WTC11 (cell line): ENCODE data around the gene ZBTB18. TPM values are rescaled to one million over a fixed set of nuclear protein-coding genes. Genes with fewer than 3 reads are reported as not detected.

Experiments
- ATAC-seq: fragments of 200-7000 bp; cut with Tn5 transposase; 2 replicates; pipeline ENCODE4 v1.10.0; 2021; ENCODE audit warnings: mild to moderate bottlenecking, moderate library complexity
- CTCF ChIA-PET: fragments of 300-600 bp; sonication (Branson Sonifier 250); formaldehyde crosslinking; loops from one replicate; lab custom pipeline; 2021; ENCODE audit warnings: antibody characterized with exemption; lab: Charles Lee
- POLR2A ChIA-PET: fragments of 350-600 bp; sonication (Branson Sonifier 250); formaldehyde crosslinking; loops from one replicate; lab custom pipeline; 2021; ENCODE audit warnings: antibody characterized with exemption; lab: Charles Lee
- DNase-seq: peaks from one replicate; pipeline ENCODE4 v3.0.0; 2021; ENCODE audit warnings: low spot score
- H3K27ac Mint-ChIP-seq: 2 replicates; pipeline ENCODE4 v1.8.0; 2021; ENCODE audit warnings: mixed read lengths
- H3K27me3 Mint-ChIP-seq: 2 replicates; pipeline ENCODE4 v1.8.0; 2021; ENCODE audit warnings: low read depth, mild to moderate bottlenecking, moderate library complexity, mixed read lengths
- H3K36me3 Mint-ChIP-seq: 2 replicates; pipeline ENCODE4 v1.8.0; 2021; ENCODE audit warnings: mixed read lengths
- H3K4me1 Mint-ChIP-seq: 2 replicates; pipeline ENCODE4 v1.8.0; 2022; ENCODE audit warnings: mixed read lengths
- H3K4me3 Mint-ChIP-seq: 2 replicates; pipeline ENCODE4 v1.8.0; 2021; ENCODE audit warnings: mild to moderate bottlenecking, moderate library complexity, mixed read lengths
- H3K9me3 Mint-ChIP-seq: 2 replicates; pipeline ENCODE4 v1.8.0; 2021; ENCODE audit warnings: mixed read lengths
- CREB1 ChIP-seq: sonication (generic); formaldehyde crosslinking; IDR thresholded peaks from 2 replicates; pipeline ENCODE4 v1.8.0; 2023; ENCODE audit warnings: mild to moderate bottlenecking, missing genetic modification reagents
- EMX1 ChIP-seq: fragments of 250-450 bp; sonication (Bioruptor Pico); IDR thresholded peaks from 2 replicates; pipeline ENCODE4 v1.8.0; 2021; ENCODE audit warnings: mild to moderate bottlenecking
- ERG ChIP-seq: fragments of 250-450 bp; sonication (Bioruptor Pico); IDR thresholded peaks from 2 replicates; pipeline ENCODE4 v1.8.0; 2021; ENCODE audit warnings: mild to moderate bottlenecking
- ESRRA ChIP-seq: sonication (generic); formaldehyde crosslinking; IDR thresholded peaks from 2 replicates; pipeline ENCODE4 v1.8.1; 2022; ENCODE audit warnings: mild to moderate bottlenecking, missing genetic modification reagents, borderline replicate concordance
- ETV6 ChIP-seq: sonication (generic); formaldehyde crosslinking; IDR thresholded peaks from 2 replicates; pipeline ENCODE4 v1.8.1; 2022; ENCODE audit warnings: mild to moderate bottlenecking, missing genetic modification reagents
- FOXK1 ChIP-seq: sonication (generic); formaldehyde crosslinking; IDR thresholded peaks from 2 replicates; pipeline ENCODE4 v1.8.0; 2022; ENCODE audit warnings: mild to moderate bottlenecking, moderate library complexity, missing genetic modification reagents
- FOXP1 ChIP-seq: sonication (generic); formaldehyde crosslinking; IDR thresholded peaks from 2 replicates; pipeline ENCODE4 v1.8.0; 2022; ENCODE audit warnings: missing genetic modification reagents, mild to moderate bottlenecking, moderate library complexity, borderline replicate concordance
- GRHL2 ChIP-seq: fragments of 250-450 bp; sonication (Bioruptor Pico); IDR thresholded peaks from 2 replicates; pipeline ENCODE4 v1.8.0; 2022; ENCODE audit warnings: mild to moderate bottlenecking, moderate library complexity; ENCODE audit not compliant: insufficient replicate concordance, severe bottlenecking
- GTF2I ChIP-seq: fragments of 250-450 bp; sonication (Bioruptor Pico); conservative IDR thresholded peaks from 2 replicates; pipeline ENCODE4 v1.4.0; 2021; ENCODE audit warnings: mild to moderate bottlenecking
- KAT7 ChIP-seq: sonication (generic); formaldehyde crosslinking; IDR thresholded peaks from 2 replicates; pipeline ENCODE4 v1.8.1; 2023; ENCODE audit warnings: missing genetic modification reagents, mild to moderate bottlenecking, borderline replicate concordance
- MLX ChIP-seq: sonication (generic); formaldehyde crosslinking; IDR thresholded peaks from 2 replicates; pipeline ENCODE4 v1.8.1; 2023; ENCODE audit warnings: mild to moderate bottlenecking, missing genetic modification reagents, moderate library complexity
- NFATC4 ChIP-seq: fragments of 250-450 bp; sonication (Bioruptor Pico); IDR thresholded peaks from 2 replicates; pipeline ENCODE4 v1.9.0; 2021; ENCODE audit warnings: mild to moderate bottlenecking
- NFE2L1 ChIP-seq: sonication (generic); formaldehyde crosslinking; IDR thresholded peaks from 2 replicates; pipeline ENCODE4 v1.8.1; 2023; ENCODE audit warnings: missing genetic modification reagents
- NR1H2 ChIP-seq: sonication (generic); formaldehyde crosslinking; IDR thresholded peaks from 2 replicates; pipeline ENCODE4 v1.9.0; 2021; ENCODE audit warnings: mild to moderate bottlenecking, moderate library complexity, missing genetic modification reagents
- OVOL2 ChIP-seq: fragments of 250-450 bp; sonication (Bioruptor Pico); IDR thresholded peaks from 2 replicates; pipeline ENCODE4 v1.9.0; 2021; ENCODE audit warnings: mild to moderate bottlenecking, borderline replicate concordance
- SMAD3 ChIP-seq: sonication (generic); formaldehyde crosslinking; IDR thresholded peaks from 2 replicates; pipeline ENCODE4 v1.8.0; 2022; ENCODE audit warnings: missing genetic modification reagents, mild to moderate bottlenecking, borderline replicate concordance
- ZBTB21 ChIP-seq: sonication (generic); formaldehyde crosslinking; IDR thresholded peaks from 2 replicates; pipeline ENCODE4 v1.8.1; 2023; ENCODE audit warnings: mild to moderate bottlenecking, missing genetic modification reagents, borderline replicate concordance
- ZMAT4 ChIP-seq: fragments of 250-450 bp; sonication (Bioruptor Pico); IDR thresholded peaks from 2 replicates; pipeline ENCODE4 v1.9.0; 2021; ENCODE audit warnings: mild to moderate bottlenecking
- ZNF263 ChIP-seq: sonication (generic); formaldehyde crosslinking; IDR thresholded peaks from 2 replicates; pipeline ENCODE4 v1.8.1; 2022; ENCODE audit warnings: low read depth, mild to moderate bottlenecking, moderate library complexity, missing genetic modification reagents
- ZNF317 ChIP-seq: sonication (generic); formaldehyde crosslinking; IDR thresholded peaks from 2 replicates; pipeline ENCODE4 v1.8.1; 2023; ENCODE audit warnings: low read depth, mild to moderate bottlenecking, moderate library complexity, missing genetic modification reagents, borderline replicate concordance
- ZNF423 ChIP-seq: fragments of 250-450 bp; sonication (Bioruptor Pico); IDR thresholded peaks from 2 replicates; pipeline ENCODE4 v2.1.2; 2022; ENCODE audit warnings: mild to moderate bottlenecking, moderate library complexity
- ZNF512 ChIP-seq: sonication (generic); formaldehyde crosslinking; IDR thresholded peaks from 2 replicates; pipeline ENCODE4 v1.8.1; 2022; ENCODE audit warnings: missing genetic modification reagents, borderline replicate concordance
- ZNF532 ChIP-seq: fragments of 250-450 bp; sonication (Bioruptor Pico); IDR thresholded peaks from 2 replicates; pipeline ENCODE4 v1.9.0; 2021; ENCODE audit warnings: mild to moderate bottlenecking, borderline replicate concordance
- ZSCAN18 ChIP-seq: fragments of 250-450 bp; sonication (Bioruptor Pico); IDR thresholded peaks from 2 replicates; pipeline ENCODE4 v2.1.2; 2022; ENCODE audit warnings: mild to moderate bottlenecking, moderate library complexity
- total RNA-seq: library from RNA; stranded (reverse); gene quantifications from 3 replicates; pipeline ENCODE4 v1.2.3, GENCODE V29; 2021

Gene ZBTB18
- total RNA-seq, 1 experiment from 2014 or later: 16.0 TPM

- Mint-ChIP-seq H3K27ac (no peak overlapping the region), H3K4me3 (no peak overlapping the region), H3K27me3 (no peaks in the 10 kb centered on the region), H3K36me3 (no peaks in the 10 kb centered on the region), H3K4me1 (peaks cover 13% of the 10 kb centered on the region), H3K9me3 (no peaks in the 10 kb centered on the region)
- CTCF ChIA-PET: no interaction called here
- DNase-seq (no peak), ATAC-seq (no peak)
- TF ChIP-seq NFATC4: no peak
- TF ChIP-seq KAT7 (CRISPR knock-in tag): no peak
- no peak for TF ChIP-seq EMX1 (CRISPR knock-in tag)
- TF ChIP-seq ZNF512 (CRISPR knock-in tag): no peak
- no peak for TF ChIP-seq ZSCAN18 (CRISPR knock-in tag)
- TF ChIP-seq ZBTB21 (CRISPR knock-in tag): no peak
- no peak for TF ChIP-seq CREB1 (CRISPR knock-in tag)
- no peak for TF ChIP-seq ESRRA (CRISPR knock-in tag)
- TF ChIP-seq GTF2I: no peak
- no peak for TF ChIP-seq ZNF263
- no peak for TF ChIP-seq MLX (CRISPR knock-in tag)
- no peak for TF ChIP-seq ETV6 (CRISPR knock-in tag)
- POLR2A ChIA-PET: no interaction called here
These were observed 13.8 kb upstream of the ZBTB18 start for GRCh38 chr1:244037252-244037651.

- DNase-seq (no peak), ATAC-seq (no peak)
- Mint-ChIP-seq H3K4me3 (no peak overlapping the region), H3K36me3 (no peaks in the 10 kb centered on the region), H3K27ac (no peak overlapping the region), H3K9me3 (no peaks in the 10 kb centered on the region), H3K27me3 (no peaks in the 10 kb centered on the region; the same call in 1 of the 2 replicates), H3K4me1 (peaks cover 21% of the 10 kb centered on the region)
- ChIA-PET CTCF (no interaction called here), POLR2A (no interaction called here)
- TF ChIP-seq ZNF317 (CRISPR knock-in tag): no peak
- TF ChIP-seq ZSCAN18 (CRISPR knock-in tag): no peak
- no peak for TF ChIP-seq NR1H2 (CRISPR knock-in tag)
- TF ChIP-seq GRHL2 (CRISPR knock-in tag): no peak
- TF ChIP-seq SMAD3 (CRISPR knock-in tag): no peak
- no peak for TF ChIP-seq ZMAT4
- no peak for TF ChIP-seq FOXP1 (CRISPR knock-in tag)
- TF ChIP-seq ERG (CRISPR knock-in tag): no peak
- TF ChIP-seq OVOL2 (CRISPR knock-in tag): no peak
- no peak for TF ChIP-seq ZNF532 (CRISPR knock-in tag)
- no peak for TF ChIP-seq ETV6 (CRISPR knock-in tag)
- no peak for TF ChIP-seq ZNF423 (CRISPR knock-in tag)
- no peak for TF ChIP-seq FOXK1
- no peak for TF ChIP-seq NFE2L1 (CRISPR knock-in tag)
These were observed 9.5 kb upstream of the ZBTB18 start for GRCh38 chr1:244041466-244042120.
